HL-60/S4 (cell line): ENCODE data around the gene RNU1-2.
"Not testable (repeated sequence)": the region's sequence is repeated elsewhere in the genome, so short reads cannot be mapped to it uniquely, and the experiment has no call there.

Source experiments
- in situ Hi-C: fragments of 300-500 bp; cut with MboI; formaldehyde crosslinking; loops from 2 replicates; pipeline ENCODE4 v1.14.3; 2022; ENCODE audit warnings: low sequenced_read_pairs

RNU1-2 gene

GRCh38 chr1:16888860-16889816, 6.6 kb upstream of the RNU1-2 start:
- in situ Hi-C loops: no loop called here

GRCh38 chr1:16890539-16891021, 5.2 kb upstream of the RNU1-2 start:
- in situ Hi-C loops: not testable (repeated sequence)

- in situ Hi-C loops: not testable (repeated sequence)
These were observed 4.7 kb upstream of the RNU1-2 start for GRCh38 chr1:16891057-16891456.

- in situ Hi-C loops: not testable (repeated sequence)
These were observed 2.7 kb upstream of the RNU1-2 start for GRCh38 chr1:16892978-16893525.

GRCh38 chr1:16893796-16894195, 2.0 kb upstream of the RNU1-2 start:
- in situ Hi-C loops: not testable (repeated sequence)

- in situ Hi-C loops: not testable (repeated sequence)
These were observed 1.4 kb upstream of the RNU1-2 start for GRCh38 chr1:16894338-16894737.

GRCh38 chr1:16895233-16895597, 565 bp upstream of the RNU1-2 start:
- in situ Hi-C loops: not testable (repeated sequence)

- in situ Hi-C loops: not testable (repeated sequence)
These were observed 706 bp downstream of the RNU1-2 start for GRCh38 chr1:16896316-16897055.

- in situ Hi-C loops: not testable (repeated sequence)
These were observed 1.9 kb downstream of the RNU1-2 start for GRCh38 chr1:16897653-16898052.

GRCh38 chr1:16898298-16898697, 2.5 kb downstream of the RNU1-2 start:
- in situ Hi-C loops: not testable (repeated sequence)

- in situ Hi-C loops: not testable (repeated sequence)
These were observed 3.2 kb downstream of the RNU1-2 start for GRCh38 chr1:16899020-16899419.

- in situ Hi-C loops: loop anchor here (10.0 kb wide), 2 partner anchors 176 to 286 kb away; partner anchors contain the start of gene NBPF1
These were observed 5.0 kb downstream of the RNU1-2 start for GRCh38 chr1:16900751-16901150.

- in situ Hi-C loops: loop anchor here (10.0 kb wide), 2 partner anchors 177 to 287 kb away; partner anchors contain the start of gene NBPF1
These were observed 5.6 kb downstream of the RNU1-2 start for GRCh38 chr1:16901371-16901770.

GRCh38 chr1:16903054-16903453, 7.3 kb downstream of the RNU1-2 start:
- in situ Hi-C loops: loop anchor here (10.0 kb wide), 2 partner anchors 178 to 288 kb away; partner anchors contain the start of gene NBPF1

- in situ Hi-C loops: loop anchor here (10.0 kb wide), 2 partner anchors 179 to 289 kb away; partner anchors contain the start of gene NBPF1
These were observed 7.6 kb downstream of the RNU1-2 start for GRCh38 chr1:16903458-16903796.

- in situ Hi-C loops: loop anchor here (10.0 kb wide), 2 partner anchors 180 to 290 kb away; partner anchors contain the start of gene NBPF1
These were observed 8.9 kb downstream of the RNU1-2 start for GRCh38 chr1:16904560-16905109.

- in situ Hi-C loops: loop anchor here (10.0 kb wide), 2 partner anchors 180 to 290 kb away; partner anchors contain the start of gene NBPF1
These were observed 9.5 kb downstream of the RNU1-2 start for GRCh38 chr1:16905110-16905867.

GRCh38 chr1:16905868-16906702, 10.3 kb downstream of the RNU1-2 start:
- in situ Hi-C loops: loop anchor here (10.0 kb wide), 2 partner anchors 181 to 291 kb away; partner anchors contain the start of gene NBPF1

GRCh38 chr1:16906873-16907272, 11.1 kb downstream of the RNU1-2 start:
- in situ Hi-C loops: loop anchor here (10.0 kb wide), 2 partner anchors 182 to 292 kb away; partner anchors contain the start of gene NBPF1
